IMR-90 (cell line): Measurements from ENCODE around the gene TRIM28. TPM values are rescaled to one million over a fixed set of nuclear protein-coding genes. Genes with fewer than 3 reads are reported as not detected.
A peak's percentile ranks its signal among the peaks of the same experiment; 100 is the strongest.

Experiments used
- ATAC-seq: fragments of 200-7000 bp; cut with Tn5 transposase; 2 replicates; pipeline ENCODE4 v1.9.1; 2020; ENCODE audit warnings: low read depth, mild to moderate bottlenecking, moderate library complexity
- BruUV-seq: library from RNA; stranded (reverse); fragments of 400-500 nt; replicated peaks from 2 replicates; lab custom pipeline; 2021; lab: Mats Ljungman, UMichigan
- CTCF ChIA-PET: fragments of 300-600 bp; formaldehyde crosslinking; extraction: SDS; loops from one replicate; lab custom pipeline; 2021; ENCODE audit warnings: antibody characterized with exemption; lab: Yijun Ruan, JAX
- POLR2A ChIA-PET: fragments of 300-600 bp; sonication (Branson Sonifier 250); formaldehyde crosslinking; loops from one replicate; lab custom pipeline; 2022; ENCODE audit warnings: antibody characterized with exemption; ENCODE audit not compliant: unreplicated experiment; lab: Charles Lee
- DNase-seq: peaks from one replicate; pipeline ENCODE4 v3.0.0; 2013
- H2AFZ ChIP-seq: replicated peaks from 2 replicates; pipeline ENCODE3; 2013; ENCODE audit warnings: low read length, mild to moderate bottlenecking; ENCODE audit not compliant: poor library complexity
- H2AK5ac ChIP-seq: 2 replicates; pipeline ENCODE4 v1.6.1; 2013; ENCODE audit warnings: low read depth, low read length, inconsistent platforms
- H2AK9ac ChIP-seq: replicated peaks from 2 replicates; pipeline ENCODE3; 2013; ENCODE audit warnings: mild to moderate bottlenecking, low read depth, low read length, moderate library complexity; ENCODE audit not compliant: poor library complexity
- H2BK120ac ChIP-seq: 2 replicates; pipeline ENCODE4 v1.6.1; 2013; ENCODE audit warnings: low read depth, low read length, inconsistent platforms
- H2BK15ac ChIP-seq: 3 replicates; pipeline ENCODE4 v1.6.1; 2013; ENCODE audit warnings: low read depth, low read length, inconsistent platforms
- H2BK20ac ChIP-seq: 2 replicates; pipeline ENCODE4 v1.6.1; 2013; ENCODE audit warnings: low read depth, mild to moderate bottlenecking, inconsistent platforms, low read length, moderate library complexity
- H2BK5ac ChIP-seq: 2 replicates; pipeline ENCODE4 v1.6.1; 2013; ENCODE audit warnings: mild to moderate bottlenecking, low read depth, low read length, inconsistent platforms; ENCODE audit not compliant: poor library complexity, severe bottlenecking
- H3K14ac ChIP-seq: replicated peaks from 2 replicates; pipeline ENCODE4 v1.6.1; 2013; ENCODE audit warnings: low read depth, low read length, inconsistent platforms
- H3K18ac ChIP-seq: 2 replicates; pipeline ENCODE4 v1.6.1; 2013; ENCODE audit warnings: low read depth, low read length, control low read depth
- H3K23ac ChIP-seq: 2 replicates; pipeline ENCODE4 v1.6.1; 2013; ENCODE audit warnings: low read depth, low read length, inconsistent platforms
- H3K27ac ChIP-seq: 2 replicates; pipeline ENCODE4 v1.5.1; 2013; ENCODE audit warnings: mild to moderate bottlenecking, control low read depth, low read length; ENCODE audit not compliant: insufficient read depth
- H3K27me3 ChIP-seq: 2 replicates; pipeline ENCODE4 v1.6.1; 2013; ENCODE audit warnings: low read length; ENCODE audit not compliant: control insufficient read depth, insufficient read depth
- H3K36me3 ChIP-seq: 2 replicates; pipeline ENCODE4 v1.6.1; 2013; ENCODE audit warnings: low read length, mixed read lengths; ENCODE audit not compliant: control insufficient read depth, insufficient read depth
- H3K4ac ChIP-seq: 2 replicates; pipeline ENCODE4 v1.6.1; 2013; ENCODE audit warnings: low read depth, low read length, inconsistent platforms
- H3K4me1 ChIP-seq: 2 replicates; pipeline ENCODE4 v1.6.1; 2013; ENCODE audit warnings: low read length, mixed read lengths; ENCODE audit not compliant: control insufficient read depth, insufficient read depth
- H3K4me2 ChIP-seq: 2 replicates; pipeline ENCODE4 v1.6.1; 2013; ENCODE audit warnings: low read depth, mild to moderate bottlenecking, control low read depth, low read length, moderate library complexity
- H3K4me3 ChIP-seq: 2 replicates; pipeline ENCODE4 v1.5.1; 2013; ENCODE audit warnings: low read depth, mild to moderate bottlenecking, control low read depth, low read length, moderate library complexity; ENCODE audit not compliant: insufficient read depth
- H3K56ac ChIP-seq: 2 replicates; pipeline ENCODE4 v1.6.1; 2013; ENCODE audit warnings: low read length, inconsistent platforms; ENCODE audit not compliant: insufficient read depth; ENCODE audit errors: extremely low read depth
- H3K79me1 ChIP-seq, 2 experiments: 2 replicates each; pipeline ENCODE4 v1.6.1; 2013; ENCODE audit warnings: low read length in 2 of 2, inconsistent platforms in 1 of 2, low read depth in 1 of 2
- H3K9ac ChIP-seq: 2 replicates; pipeline ENCODE4 v1.6.1; 2013; ENCODE audit warnings: low read depth, low read length, control low read depth
- H3K9me1 ChIP-seq: 2 replicates; pipeline ENCODE4 v1.6.1; 2013; ENCODE audit warnings: low read length, inconsistent platforms; ENCODE audit not compliant: insufficient read depth
- H3K9me3 ChIP-seq: 2 replicates; pipeline ENCODE4 v1.6.1; 2013; ENCODE audit warnings: low read length; ENCODE audit not compliant: control insufficient read depth, insufficient read depth
- H4K20me1 ChIP-seq: 2 replicates; pipeline ENCODE4 v1.6.1; 2013; ENCODE audit warnings: low read length, inconsistent platforms; ENCODE audit not compliant: insufficient read depth
- H4K5ac ChIP-seq: 2 replicates; pipeline ENCODE4 v1.6.1; 2013; ENCODE audit warnings: mild to moderate bottlenecking, low read depth, low read length, control low read depth
- H4K8ac ChIP-seq, 2 experiments: 2 replicates each; pipeline ENCODE4 v1.6.1; 2013; ENCODE audit warnings: low read depth in 2 of 2, low read length in 2 of 2, control low read depth in 1 of 2, inconsistent platforms in 1 of 2
- H4K91ac ChIP-seq: 2 replicates; pipeline ENCODE4 v1.6.1; 2013; ENCODE audit warnings: low read depth, low read length, inconsistent platforms; ENCODE audit not compliant: insufficient read depth
- BHLHE40 ChIP-seq: fragments of 150-350 bp; IDR thresholded peaks from 2 replicates; pipeline ENCODE4 v1.6.1; 2016; ENCODE audit warnings: mild to moderate bottlenecking, low read depth, low read length
- CEBPB ChIP-seq: IDR thresholded peaks from 2 replicates; pipeline ENCODE4 v1.6.1; 2012; ENCODE audit warnings: low read depth, low read length, improper control_type of control experiment
- CHD1 ChIP-seq: IDR thresholded peaks from 2 replicates; pipeline ENCODE4 v1.6.1; 2012; ENCODE audit warnings: low read depth, low read length, improper control_type of control experiment
- FOS ChIP-seq: fragments of 150-350 bp; IDR thresholded peaks from 2 replicates; pipeline ENCODE4 v1.6.1; 2016; ENCODE audit warnings: low read depth, low read length
- MAFK ChIP-seq: IDR thresholded peaks from 2 replicates; pipeline ENCODE4 v1.6.1; 2012; ENCODE audit warnings: low read depth, low read length, improper control_type of control experiment
- MAZ ChIP-seq: IDR thresholded peaks from 2 replicates; pipeline ENCODE4 v1.6.1; 2012; ENCODE audit warnings: low read depth, mild to moderate bottlenecking, low read length, improper control_type of control experiment, moderate library complexity, borderline replicate concordance
- NFE2L2 ChIP-seq: fragments of 150-350 bp; IDR thresholded peaks from 2 replicates; pipeline ENCODE4 v1.6.1; 2016; ENCODE audit warnings: low read depth, mild to moderate bottlenecking, low read length
- POLR2A ChIP-seq: IDR thresholded peaks from 2 replicates; pipeline ENCODE4 v1.6.1; 2012; ENCODE audit warnings: mild to moderate bottlenecking, low read depth, low read length
- RCOR1 ChIP-seq: IDR thresholded peaks from 2 replicates; pipeline ENCODE4 v1.6.1; 2012; ENCODE audit warnings: mild to moderate bottlenecking, low read length, improper control_type of control experiment; ENCODE audit not compliant: insufficient replicate concordance
- RFX5 ChIP-seq: IDR thresholded peaks from 2 replicates; pipeline ENCODE4 v1.8.0; 2012; ENCODE audit warnings: low read depth, mild to moderate bottlenecking, low read length, moderate library complexity
- SMC3 ChIP-seq: fragments of 150-350 bp; IDR thresholded peaks from 2 replicates; pipeline ENCODE4 v1.6.1; 2016; ENCODE audit warnings: low read depth, mild to moderate bottlenecking, antibody characterized with exemption, low read length, moderate library complexity
- WGBS, 2 experiments: methylation state at CpG; one replicate each; pipeline versions ENCODE4 v1.1.5 to v1.1.7; 2013; ENCODE audit warnings: missing lambda C conversion rate in 2 of 2; ENCODE audit not compliant: insufficient read length in 1 of 2; ENCODE audit errors: extremely low coverage in 2 of 2; 5-methylcytosine and 5-hydroxymethylcytosine counted together
- dilution Hi-C: fragments of 300-500 bp; cut with HindIII; formaldehyde crosslinking; loops from one replicate; pipeline ENCODE4 v1.14.3; 2018; ENCODE audit warnings: low sequenced_read_pairs; ENCODE audit not compliant: unreplicated experiment
- in situ Hi-C: fragments of 300-500 bp; cut with MboI; formaldehyde crosslinking; loops from 3 replicates; pipeline ENCODE4 v1.14.3; 2019; ENCODE audit warnings: low sequenced_read_pairs, inconsistent platforms, mixed read lengths
- intact Hi-C: fragments of 100-400 bp; cut with micrococcal nuclease; formaldehyde crosslinking; loops from 2 replicates; pipeline ENCODE4 v1.10.0; 2022
- polyA plus RNA-seq, 3 experiments: library from polyadenylated mRNA; depleted of rRNA; stranded (reverse); fragments of >200 nt; gene quantifications; 2 replicates each; pipeline ENCODE4 v1.2.3, GENCODE V29; 2012; ENCODE audit warnings: low replicate concordance in 1 of 3
- total RNA-seq: library from RNA; depleted of rRNA; stranded (reverse); fragments of >200 nt; gene quantifications from 2 replicates; pipeline ENCODE4 v1.2.3, GENCODE V29; 2012
- TF ChIP-seq, protein P1 (sequence below): fragments of 150-350 bp; IDR thresholded peaks from 2 replicates; pipeline ENCODE4 v1.6.1; 2017; ENCODE audit warnings: mild to moderate bottlenecking, antibody characterized with exemption, low read length, low read depth
- TF ChIP-seq, protein P2 (sequence below): fragments of 150-350 bp; IDR thresholded peaks from 2 replicates; pipeline ENCODE4 v1.6.1; 2016; ENCODE audit warnings: low read depth, mild to moderate bottlenecking, low read length, moderate library complexity, borderline replicate concordance
- TF ChIP-seq, protein P3 (sequence below): conservative IDR thresholded peaks from 2 replicates; pipeline ENCODE4 v1.5.1; 2012; ENCODE audit warnings: mild to moderate bottlenecking, low read depth, low read length, improper control_type of control experiment

TRIM28 gene
- total and polyA plus RNA-seq, 2 of the 4 experiments (the other 2 are of a cell fraction) = 349 to 465 TPM

DNA sequence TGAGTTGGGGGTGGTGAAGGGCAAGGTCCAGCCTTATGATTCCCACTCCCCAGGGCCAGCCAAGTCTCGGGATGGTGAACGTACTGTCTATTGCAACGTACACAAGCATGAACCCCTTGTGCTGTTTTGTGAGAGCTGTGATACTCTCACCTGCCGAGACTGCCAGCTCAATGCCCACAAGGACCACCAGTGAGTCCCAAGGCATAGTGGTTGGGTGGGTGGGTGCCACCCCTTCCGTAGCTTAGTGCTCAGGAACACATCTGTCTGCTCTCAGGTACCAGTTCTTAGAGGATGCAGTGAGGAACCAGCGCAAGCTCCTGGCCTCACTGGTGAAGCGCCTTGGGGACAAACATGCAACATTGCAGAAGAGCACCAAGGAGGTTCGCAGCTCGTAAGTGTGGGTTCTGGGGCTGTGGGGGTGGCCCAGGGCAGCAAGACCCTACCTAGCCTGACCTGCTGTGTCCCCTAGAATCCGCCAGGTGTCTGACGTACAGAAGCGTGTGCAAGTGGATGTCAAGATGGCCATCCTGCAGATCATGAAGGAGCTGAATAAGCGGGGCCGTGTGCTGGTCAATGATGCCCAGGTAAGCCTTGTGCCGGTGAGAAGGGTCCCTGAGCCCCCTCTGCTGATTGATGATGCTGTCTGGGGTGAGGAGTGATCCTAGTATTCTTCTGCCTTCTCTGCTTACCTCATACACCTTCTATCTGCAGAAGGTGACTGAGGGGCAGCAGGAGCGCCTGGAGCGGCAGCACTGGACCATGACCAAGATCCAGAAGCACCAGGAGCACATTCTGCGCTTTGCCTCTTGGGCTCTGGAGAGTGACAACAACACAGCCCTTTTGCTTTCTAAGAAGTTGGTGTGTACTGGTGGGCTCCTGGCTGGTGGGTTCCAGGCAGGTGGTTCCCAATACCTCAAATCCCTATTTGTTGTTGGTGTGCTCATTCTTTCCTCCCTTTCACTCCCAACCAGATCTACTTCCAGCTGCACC, 3.8 kb downstream of the TRIM28 start:
- dilution Hi-C loops = no loop called here
- POLR2A ChIA-PET = no interaction called here

More for the DNA sequence above, 3.8 kb downstream of the TRIM28 start:
- peaks cover 16 to 77% of the 10 kb centered on the region in 2 experiments; a peak in 3 of 4 replicates for H3K79me1 ChIP-seq
- peak overlapping the region; percentile 47 for H2AK9ac ChIP-seq
- peaks cover 65% of the 10 kb centered on the region for H3K36me3 ChIP-seq
- H3K56ac ChIP-seq = no peak overlapping the region
- no peak overlapping the region for H2BK20ac ChIP-seq
- peak overlapping the region; percentile 33 for H2AFZ ChIP-seq
- WGBS, 2 experiments = 100% methylated on average over 2 of the region's 18 CpGs; no CpG with 5 or more reads in 1 of the 2 experiments
- H3K27ac ChIP-seq = no peak overlapping the region
- in situ Hi-C loops (no loop called here), intact Hi-C loops (no loop called here)
- no peaks in the 10 kb centered on the region for H3K9me3 ChIP-seq
- H3K4me2 ChIP-seq = no peak overlapping the region; the same call in 1 of the 2 replicates
- H3K4me1 ChIP-seq = peaks cover 13% of the 10 kb centered on the region
- no peak overlapping the region for H4K5ac ChIP-seq
- no peak overlapping the region for H3K23ac ChIP-seq
- H2BK5ac ChIP-seq = no peak overlapping the region
- no peak overlapping the region for H3K4ac ChIP-seq
- peaks cover 82% of the 10 kb centered on the region for H4K20me1 ChIP-seq
- CTCF ChIA-PET = no interaction called here
- no peaks in the 10 kb centered on the region for H3K27me3 ChIP-seq
- H3K18ac ChIP-seq = no peak overlapping the region
- no peak overlapping the region for H2BK120ac ChIP-seq
- peak overlapping the region; percentile 37; the same call in 1 of the 2 replicates for H2AK5ac ChIP-seq
- H3K9ac ChIP-seq = peak overlapping the region; percentile 6
- no peak overlapping the region for H4K91ac ChIP-seq
- no peak overlapping the region for H4K8ac ChIP-seq
- DNase-seq (no peak), ATAC-seq (no peak)
- no peak overlapping the region for H2BK15ac ChIP-seq
- TF ChIP-seq BHLHE40 (no peak), CHD1 (no peak), MAFK (no peak), MAZ (no peak), NFE2L2 (no peak), CEBPB (no peak), SMC3 (no peak), POLR2A (no peak), FOS (no peak), RFX5 (no peak), RCOR1 (no peak)
- TF ChIP-seq, protein P1, sequence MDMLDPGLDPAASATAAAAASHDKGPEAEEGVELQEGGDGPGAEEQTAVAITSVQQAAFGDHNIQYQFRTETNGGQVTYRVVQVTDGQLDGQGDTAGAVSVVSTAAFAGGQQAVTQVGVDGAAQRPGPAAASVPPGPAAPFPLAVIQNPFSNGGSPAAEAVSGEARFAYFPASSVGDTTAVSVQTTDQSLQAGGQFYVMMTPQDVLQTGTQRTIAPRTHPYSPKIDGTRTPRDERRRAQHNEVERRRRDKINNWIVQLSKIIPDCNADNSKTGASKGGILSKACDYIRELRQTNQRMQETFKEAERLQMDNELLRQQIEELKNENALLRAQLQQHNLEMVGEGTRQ = no peak
- TF ChIP-seq, protein P2, sequence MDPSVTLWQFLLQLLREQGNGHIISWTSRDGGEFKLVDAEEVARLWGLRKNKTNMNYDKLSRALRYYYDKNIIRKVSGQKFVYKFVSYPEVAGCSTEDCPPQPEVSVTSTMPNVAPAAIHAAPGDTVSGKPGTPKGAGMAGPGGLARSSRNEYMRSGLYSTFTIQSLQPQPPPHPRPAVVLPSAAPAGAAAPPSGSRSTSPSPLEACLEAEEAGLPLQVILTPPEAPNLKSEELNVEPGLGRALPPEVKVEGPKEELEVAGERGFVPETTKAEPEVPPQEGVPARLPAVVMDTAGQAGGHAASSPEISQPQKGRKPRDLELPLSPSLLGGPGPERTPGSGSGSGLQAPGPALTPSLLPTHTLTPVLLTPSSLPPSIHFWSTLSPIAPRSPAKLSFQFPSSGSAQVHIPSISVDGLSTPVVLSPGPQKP = no peak
- TF ChIP-seq, protein P3, sequence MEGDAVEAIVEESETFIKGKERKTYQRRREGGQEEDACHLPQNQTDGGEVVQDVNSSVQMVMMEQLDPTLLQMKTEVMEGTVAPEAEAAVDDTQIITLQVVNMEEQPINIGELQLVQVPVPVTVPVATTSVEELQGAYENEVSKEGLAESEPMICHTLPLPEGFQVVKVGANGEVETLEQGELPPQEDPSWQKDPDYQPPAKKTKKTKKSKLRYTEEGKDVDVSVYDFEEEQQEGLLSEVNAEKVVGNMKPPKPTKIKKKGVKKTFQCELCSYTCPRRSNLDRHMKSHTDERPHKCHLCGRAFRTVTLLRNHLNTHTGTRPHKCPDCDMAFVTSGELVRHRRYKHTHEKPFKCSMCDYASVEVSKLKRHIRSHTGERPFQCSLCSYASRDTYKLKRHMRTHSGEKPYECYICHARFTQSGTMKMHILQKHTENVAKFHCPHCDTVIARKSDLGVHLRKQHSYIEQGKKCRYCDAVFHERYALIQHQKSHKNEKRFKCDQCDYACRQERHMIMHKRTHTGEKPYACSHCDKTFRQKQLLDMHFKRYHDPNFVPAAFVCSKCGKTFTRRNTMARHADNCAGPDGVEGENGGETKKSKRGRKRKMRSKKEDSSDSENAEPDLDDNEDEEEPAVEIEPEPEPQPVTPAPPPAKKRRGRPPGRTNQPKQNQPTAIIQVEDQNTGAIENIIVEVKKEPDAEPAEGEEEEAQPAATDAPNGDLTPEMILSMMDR = no peak
- H3K4me3 ChIP-seq = no peak overlapping the region
- no peak overlapping the region for H3K14ac ChIP-seq
- H3K9me1 ChIP-seq = peaks cover 22% of the 10 kb centered on the region
- BruUV-seq = TSS peak; percentile 59
